ENCODE data around the gene ATG12.

Gene ATG12

GRCh38 chr5:115857626-115858349 is 16.4 kb upstream of the ATG12 start:
- H3K36me3 ChIP-seq = no peaks in the 10 kb centered on the region
- no peak overlapping the region for H3K4me3 ChIP-seq (ENCODE audit: low read depth, low read length)
- no peak for DNase-seq
- TF ChIP-seq, protein P1, sequence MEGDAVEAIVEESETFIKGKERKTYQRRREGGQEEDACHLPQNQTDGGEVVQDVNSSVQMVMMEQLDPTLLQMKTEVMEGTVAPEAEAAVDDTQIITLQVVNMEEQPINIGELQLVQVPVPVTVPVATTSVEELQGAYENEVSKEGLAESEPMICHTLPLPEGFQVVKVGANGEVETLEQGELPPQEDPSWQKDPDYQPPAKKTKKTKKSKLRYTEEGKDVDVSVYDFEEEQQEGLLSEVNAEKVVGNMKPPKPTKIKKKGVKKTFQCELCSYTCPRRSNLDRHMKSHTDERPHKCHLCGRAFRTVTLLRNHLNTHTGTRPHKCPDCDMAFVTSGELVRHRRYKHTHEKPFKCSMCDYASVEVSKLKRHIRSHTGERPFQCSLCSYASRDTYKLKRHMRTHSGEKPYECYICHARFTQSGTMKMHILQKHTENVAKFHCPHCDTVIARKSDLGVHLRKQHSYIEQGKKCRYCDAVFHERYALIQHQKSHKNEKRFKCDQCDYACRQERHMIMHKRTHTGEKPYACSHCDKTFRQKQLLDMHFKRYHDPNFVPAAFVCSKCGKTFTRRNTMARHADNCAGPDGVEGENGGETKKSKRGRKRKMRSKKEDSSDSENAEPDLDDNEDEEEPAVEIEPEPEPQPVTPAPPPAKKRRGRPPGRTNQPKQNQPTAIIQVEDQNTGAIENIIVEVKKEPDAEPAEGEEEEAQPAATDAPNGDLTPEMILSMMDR (IDR thresholded peaks at IDR 0.05; ENCODE audit: low read depth, low read length) = no peak
- no peaks in the 10 kb centered on the region for H3K27me3 ChIP-seq (ENCODE audit: insufficient read depth, low read depth, severe bottlenecking)
- no peaks in the 10 kb centered on the region for H3K9me3 ChIP-seq (ENCODE audit: severe bottlenecking)
- H3K27ac ChIP-seq = no peak overlapping the region

DNA sequence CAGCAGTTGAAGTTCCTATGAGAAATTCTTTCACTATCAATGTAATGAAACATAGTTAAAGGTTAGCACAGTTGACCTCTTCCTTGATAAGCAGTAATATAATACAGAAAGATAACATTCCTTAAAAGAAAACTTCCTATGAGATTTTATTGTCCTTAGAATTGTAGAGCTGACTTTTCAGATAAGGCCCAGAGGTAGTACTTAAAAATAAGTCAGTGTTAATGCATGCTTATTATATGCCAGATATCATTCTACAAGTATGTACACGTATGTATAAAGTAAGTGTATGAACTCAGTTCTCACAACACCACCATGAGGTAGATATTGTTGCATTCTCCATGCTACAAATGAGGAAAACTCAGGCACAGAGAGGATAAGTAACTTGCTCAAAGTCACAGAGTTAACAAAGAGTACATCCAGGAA is 15.7 kb upstream of the ATG12 start:
- Histone ChIP-seq H3K27ac (no peak overlapping the region), H3K27me3 (ENCODE audit: insufficient read depth, low read depth, severe bottlenecking) (no peaks in the 10 kb centered on the region), H3K36me3 (no peaks in the 10 kb centered on the region), H3K9me3 (ENCODE audit: severe bottlenecking) (no peaks in the 10 kb centered on the region), H3K4me3 (ENCODE audit: low read depth, low read length) (no peak overlapping the region)
- DNase-seq = no peak
- TF ChIP-seq, protein P1 (IDR thresholded peaks at IDR 0.05; ENCODE audit: low read depth, low read length) = no peak

DNA sequence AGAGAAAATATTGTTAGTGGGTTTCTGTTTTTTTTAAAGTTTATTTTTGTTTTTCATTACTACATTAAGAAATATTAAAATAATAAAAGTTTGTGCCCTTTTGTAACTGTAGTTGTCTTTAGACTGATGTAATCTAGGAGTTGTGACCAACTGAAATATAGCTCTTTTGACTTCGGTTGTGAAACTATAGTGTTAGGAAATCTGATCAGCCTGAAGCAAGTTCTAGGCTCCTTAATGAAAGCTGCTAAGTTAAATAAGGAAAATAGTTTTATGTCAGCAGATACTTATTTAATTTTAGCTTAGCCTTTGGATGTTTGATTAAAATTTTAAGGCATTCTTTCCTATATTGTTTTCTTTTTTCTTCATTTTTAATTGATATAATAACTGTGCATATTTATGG is 14.6 kb upstream of the ATG12 start:
- TF ChIP-seq, protein P1 (IDR thresholded peaks at IDR 0.05; ENCODE audit: low read depth, low read length) = no peak

GRCh38 chr5:115854139-115854538 is 12.8 kb upstream of the ATG12 start:
- no peak overlapping the region for H3K27ac ChIP-seq
- DNase-seq = no peak
- no peaks in the 10 kb centered on the region for H3K9me3 ChIP-seq (ENCODE audit: severe bottlenecking)
- no peaks in the 10 kb centered on the region for H3K27me3 ChIP-seq (ENCODE audit: insufficient read depth, low read depth, severe bottlenecking)
- no peak overlapping the region for H3K4me3 ChIP-seq (ENCODE audit: low read depth, low read length)
- TF ChIP-seq, protein P1 (IDR thresholded peaks at IDR 0.05; ENCODE audit: low read depth, low read length) = no peak
- H3K36me3 ChIP-seq = no peaks in the 10 kb centered on the region

More for the DNA sequence above, 14.6 kb upstream of the ATG12 start:
- Histone ChIP-seq H3K27ac (no peak overlapping the region), H3K9me3 (ENCODE audit: severe bottlenecking) (no peaks in the 10 kb centered on the region), H3K27me3 (ENCODE audit: insufficient read depth, low read depth, severe bottlenecking) (no peaks in the 10 kb centered on the region), H3K36me3 (no peaks in the 10 kb centered on the region), H3K4me3 (ENCODE audit: low read depth, low read length) (no peak overlapping the region)
- no peak for DNase-seq

DNA sequence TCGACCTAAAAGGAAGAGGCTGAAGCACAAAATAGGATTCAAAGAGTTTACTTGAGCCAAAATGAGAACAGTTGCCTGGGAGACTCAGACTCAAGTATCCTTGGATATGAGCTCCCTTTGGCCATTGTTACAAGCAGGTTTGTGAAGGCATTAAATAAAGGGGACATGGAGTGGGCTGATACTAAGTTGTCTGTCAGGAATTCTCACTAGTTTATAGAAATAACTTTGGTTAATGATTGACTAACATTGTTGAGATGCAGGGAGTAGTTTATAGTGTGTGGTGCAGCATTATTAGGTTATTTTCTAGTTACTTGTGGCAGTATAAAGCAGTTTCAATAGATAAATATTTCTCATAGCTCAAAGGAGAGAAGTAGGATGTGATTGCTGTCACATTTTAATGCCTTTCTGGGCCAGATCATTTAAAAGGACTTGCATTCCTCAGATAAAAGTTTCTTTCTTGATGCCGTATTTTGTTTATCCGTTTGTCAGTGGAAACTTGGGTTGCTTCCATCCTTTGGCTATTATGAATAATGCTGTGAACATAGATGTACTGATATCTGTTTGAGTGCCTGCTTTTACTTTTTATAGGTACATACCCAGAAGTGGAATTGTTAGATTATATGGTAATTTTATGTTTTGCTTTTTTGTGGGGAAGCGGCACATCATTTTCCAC is 9.5 kb upstream of the ATG12 start:
- Histone ChIP-seq H3K36me3 (no peaks in the 10 kb centered on the region), H3K27me3 (ENCODE audit: insufficient read depth, low read depth, severe bottlenecking) (no peaks in the 10 kb centered on the region), H3K9me3 (ENCODE audit: severe bottlenecking) (no peaks in the 10 kb centered on the region), H3K4me3 (ENCODE audit: low read depth, low read length) (no peak overlapping the region), H3K27ac (no peak overlapping the region)
- no peak for DNase-seq
- TF ChIP-seq, protein P1 (IDR thresholded peaks at IDR 0.05; ENCODE audit: low read depth, low read length) = no peak
